ENCODE measurements around the gene DDIT3.
"Not testable (repeated sequence)": the region's sequence is repeated elsewhere in the genome, so short reads cannot be mapped to it uniquely, and the experiment has no call there.

DDIT3 gene

DNA sequence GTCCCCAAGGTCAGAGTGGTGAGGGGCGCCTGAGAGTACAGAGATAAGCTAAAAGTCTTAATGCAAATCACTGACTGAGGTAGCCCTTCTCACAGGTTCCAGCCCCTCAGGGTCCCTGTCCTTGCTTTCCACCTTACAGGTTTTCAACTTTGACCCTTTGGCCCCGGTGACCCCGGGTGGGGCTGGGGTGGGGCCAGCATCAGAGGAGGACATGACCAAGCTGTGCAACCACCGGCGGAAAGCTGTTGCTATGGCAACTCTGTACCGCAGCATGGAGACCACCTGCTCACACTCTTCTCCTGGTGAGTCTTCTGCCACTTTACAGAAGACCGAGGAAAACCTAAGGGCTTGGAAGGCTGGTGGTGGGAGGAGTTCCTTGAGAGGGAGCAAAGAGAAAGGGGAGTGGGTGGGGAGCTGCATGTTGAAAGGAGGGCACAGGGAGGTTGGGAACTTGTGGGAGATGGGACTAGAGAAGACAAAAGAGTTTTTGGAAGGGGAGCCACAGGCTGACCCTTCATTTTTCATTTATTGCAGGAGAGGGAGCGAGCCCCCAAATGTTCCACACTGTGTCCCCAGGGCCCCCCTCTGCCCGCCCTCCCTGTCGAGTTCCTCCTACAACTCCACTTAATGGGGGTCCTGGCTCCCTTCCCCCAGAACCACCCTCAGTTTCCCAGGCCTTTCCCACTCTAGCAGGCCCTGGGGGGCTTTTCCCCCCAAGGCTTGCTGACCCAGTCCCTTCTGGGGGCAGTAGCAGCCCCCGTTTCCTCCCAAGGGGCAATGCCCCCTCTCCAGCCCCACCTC is 4.7 kb upstream of the DDIT3 start:
- no peak for DNase-seq

- DNase-seq, result no peak
These were observed 3.6 kb upstream of the DDIT3 start for GRCh38 chr12:57523706-57524614.

DNA sequence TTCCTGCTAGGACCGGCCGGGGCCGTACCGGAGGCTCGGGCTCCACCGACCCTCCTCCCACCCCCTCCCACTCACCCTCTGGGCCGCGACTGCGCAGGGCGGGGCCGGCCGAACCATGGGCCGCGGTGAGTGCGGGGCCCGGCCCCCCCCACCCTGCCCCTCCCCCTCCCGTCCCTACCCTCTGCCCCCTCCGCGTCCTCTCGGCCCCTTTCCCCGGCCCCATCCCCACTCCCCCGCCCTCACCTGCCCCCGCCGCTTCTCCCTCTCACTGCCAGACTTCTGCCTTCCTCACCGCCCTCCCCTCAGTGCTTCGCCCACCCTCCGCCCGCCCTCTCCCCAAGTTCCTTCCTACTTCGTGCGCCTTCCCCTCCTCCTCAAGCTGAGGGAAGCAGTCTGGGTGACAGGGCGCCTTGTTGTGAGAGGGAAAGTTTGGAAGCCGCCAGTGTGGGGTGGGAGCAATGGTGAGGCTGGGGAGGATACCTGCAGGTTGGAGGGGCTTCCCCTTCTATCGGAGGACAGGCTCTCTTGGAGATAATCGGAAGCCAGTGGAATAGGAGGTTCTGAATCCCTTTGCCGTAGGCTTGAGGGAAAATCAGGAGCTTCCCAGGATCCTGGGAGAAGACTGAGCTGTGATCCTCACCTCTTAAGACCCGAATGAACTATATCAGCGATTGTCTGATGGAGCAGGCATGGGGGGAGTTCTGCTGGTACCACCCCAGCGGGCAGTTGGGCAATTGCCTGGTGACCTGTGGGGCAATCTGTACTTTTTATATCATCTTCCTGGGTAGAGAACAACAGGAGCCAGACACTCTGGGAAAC is 2.8 kb upstream of the DDIT3 start:
- peak; percentile 67 for DNase-seq

- DNase-seq, result peak; percentile 84
These were observed 1.9 kb upstream of the DDIT3 start, which contains the start of gene MBD6 for GRCh38 chr12:57522011-57522886. Gene MBD6, plus strand, starts transcription at chr12:57522824. Its CDS starts 1,480 bp downstream, at chr12:57524304.

- peak; percentile 33 for DNase-seq
These were observed 1.3 kb upstream of the DDIT3 start for GRCh38 chr12:57521525-57522010.

DNA sequence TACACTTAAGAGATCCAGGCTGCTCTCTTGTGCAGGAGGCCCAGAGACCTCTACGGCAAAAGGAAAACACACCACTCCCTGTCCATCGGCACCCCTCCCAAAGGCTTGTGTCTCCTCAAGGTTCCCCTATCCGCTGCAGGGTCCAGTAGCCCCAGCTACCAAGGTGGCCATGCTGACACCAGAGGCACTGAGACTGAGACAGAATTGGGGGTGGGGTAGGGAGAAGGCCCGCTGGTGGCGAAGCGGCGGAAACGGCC is 590 bp downstream of the DDIT3 start:
- DNase-seq, result no peak

GRCh38 chr12:57518920-57519795 is 1.2 kb downstream of the DDIT3 start:
- peak; percentile 25 for DNase-seq

DNA sequence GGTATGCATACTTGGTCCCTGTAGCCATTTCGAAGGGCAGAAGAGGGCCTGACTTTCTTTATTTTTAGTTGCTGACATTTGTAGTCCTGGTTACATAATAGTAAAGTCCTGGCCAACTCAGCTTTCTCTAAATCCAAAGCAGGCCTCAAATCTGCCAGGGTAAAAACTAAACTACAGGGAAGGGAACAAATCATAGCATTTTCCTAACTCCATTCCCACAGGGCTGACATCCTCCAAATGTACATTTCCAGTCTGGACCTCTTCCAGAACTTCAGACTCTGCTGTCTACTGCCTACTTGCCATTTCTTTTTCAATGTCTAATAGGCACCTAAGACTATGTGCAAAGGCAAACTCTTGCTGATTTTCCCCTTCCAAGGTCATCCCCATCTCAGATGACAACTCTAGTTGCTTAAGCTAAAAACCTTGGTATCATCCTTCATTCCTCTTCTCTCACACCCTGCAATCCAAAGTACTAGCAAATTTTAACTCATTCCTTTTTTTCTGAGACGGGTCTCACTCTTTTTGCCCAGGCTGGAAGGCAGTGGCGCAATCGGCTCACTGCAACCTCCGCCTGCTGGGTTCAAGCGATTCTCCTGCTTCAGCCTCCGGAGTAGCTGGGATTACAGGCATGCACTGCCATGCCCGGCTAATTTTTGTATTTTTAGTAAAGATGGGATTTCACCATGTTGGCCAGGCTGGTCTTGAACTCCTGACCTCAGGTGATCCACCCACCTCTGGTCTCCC is 2.0 kb downstream of the DDIT3 start:
- no peak for DNase-seq

DNA sequence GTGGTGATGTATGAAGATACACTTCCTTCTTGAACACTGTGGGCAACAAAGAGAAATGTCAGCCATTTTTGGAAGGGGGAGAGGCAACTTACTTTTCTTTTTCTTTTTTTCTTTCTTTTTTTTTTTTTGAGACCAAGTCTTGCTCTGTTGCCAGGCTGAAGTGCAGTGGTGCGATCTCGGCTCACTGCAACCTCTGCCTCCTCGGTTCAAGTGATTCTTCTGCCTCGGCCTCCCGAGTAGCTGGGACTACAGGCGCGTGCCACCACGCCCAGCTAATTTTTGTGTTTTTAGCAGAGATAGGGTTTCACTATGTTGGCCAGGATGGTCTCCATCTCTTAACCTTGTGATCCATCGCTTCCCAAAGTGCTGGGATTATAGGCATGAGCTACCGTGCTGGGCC is 2.6 kb downstream of the DDIT3 start:
- not testable (repeated sequence) for DNase-seq

DNA sequence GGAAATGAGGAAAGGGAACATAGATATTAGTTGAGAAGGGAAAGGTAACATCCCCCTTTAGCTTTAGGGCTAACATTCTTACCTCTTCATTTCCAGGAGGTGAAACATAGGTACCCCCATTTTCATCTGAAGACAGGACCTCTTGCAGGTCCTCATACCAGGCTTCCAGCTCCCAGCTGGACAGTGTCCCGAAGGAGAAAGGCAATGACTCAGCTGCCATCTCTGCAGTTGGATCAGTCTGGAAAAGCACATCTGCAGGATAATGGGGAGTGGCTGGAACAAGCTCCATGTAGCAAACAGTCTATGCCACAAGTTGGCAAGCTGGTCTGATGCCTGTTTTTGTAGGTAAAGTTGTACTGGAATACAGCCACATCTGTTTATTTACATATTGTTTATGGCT is 3.1 kb downstream of the DDIT3 start:
- DNase-seq, result no peak

- DNase-seq, result no peak
These were observed 3.6 kb downstream of the DDIT3 start for GRCh38 chr12:57516617-57517153.

DNA sequence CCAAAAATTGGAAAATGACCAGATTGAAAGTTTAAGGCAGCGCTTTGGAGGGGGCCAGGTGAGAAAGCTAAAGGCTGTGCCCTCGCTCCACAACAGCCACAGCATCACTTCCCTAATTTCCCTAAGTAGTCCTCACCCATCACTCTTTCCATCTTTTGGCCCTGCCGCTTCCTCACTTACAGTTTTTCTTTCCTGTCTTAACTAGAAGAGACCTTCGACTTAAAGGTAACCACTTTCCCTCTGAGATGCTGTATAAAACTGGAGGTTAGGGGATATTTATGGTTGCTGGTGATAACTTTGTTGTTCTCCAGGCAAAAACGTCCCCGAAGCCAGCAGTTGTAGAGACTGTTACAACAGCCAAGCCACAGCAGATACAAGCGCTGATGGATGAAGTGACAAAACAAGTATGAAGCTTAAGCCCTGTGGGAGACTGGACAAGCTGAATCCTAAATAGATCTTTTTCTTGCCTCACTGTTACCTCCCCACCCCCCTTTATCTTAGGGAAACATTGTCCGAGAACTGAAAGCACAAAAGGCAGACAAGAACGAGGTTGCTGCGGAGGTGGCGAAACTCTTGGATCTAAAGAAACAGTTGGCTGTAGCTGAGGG is 4.3 kb downstream of the DDIT3 start:
- DNase-seq, result no peak

GRCh38 chr12:57515408-57515933 is 4.8 kb downstream of the DDIT3 start:
- DNase-seq, result no peak

DNA sequence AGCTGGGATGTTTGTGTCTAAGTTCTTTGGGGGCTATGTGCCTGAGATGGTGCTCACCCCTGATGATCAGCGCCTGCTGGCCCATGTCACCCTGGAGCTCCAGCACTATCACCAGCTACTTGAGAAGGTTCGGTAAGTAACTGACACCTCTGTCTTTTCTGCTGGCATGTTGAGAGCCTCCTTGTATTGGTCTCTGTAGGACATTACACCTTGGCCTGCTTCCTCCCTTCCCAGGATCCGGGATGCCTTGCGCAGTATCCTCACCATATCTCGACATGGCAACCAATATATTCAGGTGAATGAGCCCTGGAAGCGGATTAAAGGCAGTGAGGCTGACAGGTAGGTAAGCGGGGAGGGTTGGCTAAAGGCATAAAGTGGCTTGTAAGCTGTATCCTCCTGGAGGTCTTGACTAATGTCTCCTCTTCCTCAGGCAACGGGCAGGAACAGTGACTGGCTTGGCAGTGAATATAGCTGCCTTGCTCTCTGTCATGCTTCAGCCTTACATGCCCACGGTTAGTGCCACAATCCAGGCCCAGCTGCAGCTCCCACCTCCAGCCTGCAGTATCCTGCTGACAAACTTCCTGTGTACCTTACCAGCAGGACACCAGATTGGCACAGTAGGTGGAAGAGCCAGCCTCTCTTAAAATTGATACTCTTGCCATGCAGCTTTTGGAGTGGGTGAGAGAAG is 5.5 kb downstream of the DDIT3 start:
- no peak for DNase-seq

- DNase-seq, result not testable (repeated sequence)
These were observed 6.1 kb downstream of the DDIT3 start for GRCh38 chr12:57514246-57514645.

GRCh38 chr12:57513677-57514076 is 6.6 kb downstream of the DDIT3 start:
- not testable (repeated sequence) for DNase-seq

GRCh38 chr12:57513266-57513665 is 7.0 kb downstream of the DDIT3 start:
- no peak for DNase-seq

- DNase-seq, result no peak
These were observed 7.6 kb downstream of the DDIT3 start for GRCh38 chr12:57512665-57513064.
